Measurements from ENCODE around the gene GTSF1L. TPM values are rescaled to one million over a fixed set of nuclear protein-coding genes. Genes with fewer than 3 reads are reported as not detected.

The GTSF1L gene
- total and polyA plus RNA-seq, 12 donors = not detected

- Histone ChIP-seq H3K36me3 (no peaks in the 10 kb centered on the region), H3K9me3 (no peaks in the 10 kb centered on the region), H3K27ac (no peak overlapping the region), H3K4me1 (no peaks in the 10 kb centered on the region), H3K4me3 (no peak overlapping the region), H3K27me3 (peaks cover 0 to 22% (median 3%) of the 10 kb centered on the region in 7 donors)
- ATAC-seq (no peak), DNase-seq (no peak)
- WGBS, 2 donors = 89% methylated on average over 7 of the region's 7 CpGs
- intact Hi-C loops (cut with DNase I) = no loop called here
- TF ChIP-seq CTCF (IDR thresholded peaks at IDR 0.05) = no peak
Measured at GRCh38 chr20:43737925-43738324, 11.1 kb upstream of the GTSF1L start.

- no peak overlapping the region for H3K27ac ChIP-seq
- no peak for ATAC-seq
- no peaks in the 10 kb centered on the region for H3K4me1 ChIP-seq
- TF ChIP-seq CTCF (IDR thresholded peaks at IDR 0.05) = no peak
- peaks cover 0 to 24% (median 4%) of the 10 kb centered on the region in 7 donors for H3K27me3 ChIP-seq
- no peaks in the 10 kb centered on the region for H3K36me3 ChIP-seq
- no peak for DNase-seq
- intact Hi-C loops (cut with DNase I) = no loop called here
- no peak overlapping the region for H3K4me3 ChIP-seq
- 46% methylated on average over 2 of the region's 2 CpGs for WGBS, 2 donors
- H3K9me3 ChIP-seq = no peaks in the 10 kb centered on the region
Measured at GRCh38 chr20:43736588-43737158, 9.9 kb upstream of the GTSF1L start.

GRCh38 chr20:43731927-43732326 lies 5.1 kb upstream of the GTSF1L start:
- intact Hi-C loops (cut with DNase I) = no loop called here
- H3K27ac ChIP-seq = no peak overlapping the region
- WGBS, 2 donors = 79 to 86% methylated on average over 5 of the region's 5 CpGs
- H3K36me3 ChIP-seq = no peaks in the 10 kb centered on the region
- no peak for DNase-seq
- no peak overlapping the region for H3K4me3 ChIP-seq
- no peak for ATAC-seq
- H3K27me3 ChIP-seq = peaks cover 0 to 22% (median 4%) of the 10 kb centered on the region in 7 donors
- TF ChIP-seq CTCF (IDR thresholded peaks at IDR 0.05) = no peak
- H3K4me1 ChIP-seq = peaks cover 0 to 7% (median 0%) of the 10 kb centered on the region in 9 donors
- peaks cover 0 to 6% (median 0%) of the 10 kb centered on the region in 11 donors for H3K9me3 ChIP-seq

- 66 to 67% methylated on average over 7 of the region's 7 CpGs for WGBS, 2 donors
- ATAC-seq = no peak
Measured at GRCh38 chr20:43731469-43731868, 4.7 kb upstream of the GTSF1L start.

More at GRCh38 chr20:43731469-43731868, 4.7 kb upstream of the GTSF1L start:
- Histone ChIP-seq H3K36me3 (no peaks in the 10 kb centered on the region), H3K4me1 (peaks cover 0 to 7% (median 0%) of the 10 kb centered on the region in 9 donors), H3K9me3 (peaks cover 0 to 6% (median 0%) of the 10 kb centered on the region in 11 donors), H3K4me3 (no peak overlapping the region), H3K27me3 (peaks cover 0 to 20% (median 4%) of the 10 kb centered on the region in 7 donors), H3K27ac (no peak overlapping the region)
- intact Hi-C loops (cut with DNase I) = no loop called here
- no peak for DNase-seq
- no peak for TF ChIP-seq CTCF (IDR thresholded peaks at IDR 0.05)
